Pancreas (tissue), 10 donors: ENCODE data around the gene PAGE2B. TPM values are rescaled to one million over a fixed set of nuclear protein-coding genes. Genes with fewer than 3 reads are reported as not detected.
"Not testable (repeated sequence)": the region's sequence is repeated elsewhere in the genome, so short reads cannot be mapped to it uniquely, and the experiment has no call there.

Experiments used
- ATAC-seq, 4 donors: fragments of 200-7000 bp; cut with Tn5 transposase; one replicate each; pipeline versions ENCODE4 v1.8.0 to v1.9.1; 2020; ENCODE audit warnings: mild to moderate bottlenecking in 4 of 4, moderate library complexity in 4 of 4
- DNase-seq, 6 donors: peaks; one replicate each; pipeline ENCODE4 v3.0.0-alpha.2; 2020
- FAIRE-seq: peaks from 2 replicates; lab custom pipeline; 2012; peaks lifted over from hg19 to GRCh38; lab: Jason Lieb, UNC
- H3K27ac ChIP-seq, 4 donors: fragments of 200-600 bp; sonication (generic); 1 replicate in 3 of 4; 2 replicates in 1 of 4; pipeline versions ENCODE4 v1.5.0 to v1.8.0; 2020
- H3K27me3 ChIP-seq, 4 donors: fragments of 200-600 bp; one replicate each; pipeline ENCODE4 v1.8.0; 2021
- H3K36me3 ChIP-seq, 3 donors: fragments of 200-600 bp; sonication (generic) in 1 of 3; one replicate each; pipeline versions ENCODE4 v1.5.0 to v1.8.0; 2020 to 2021
- H3K4me1 ChIP-seq, 3 donors: fragments of 200-600 bp; one replicate each; pipeline ENCODE4 v1.8.0; 2021
- H3K4me3 ChIP-seq, 4 donors: fragments of 200-600 bp; sonication (generic) in 2 of 4; one replicate each; pipeline versions ENCODE4 v1.5.0 to v1.8.0; 2020 to 2021
- H3K9me3 ChIP-seq, 4 donors: fragments of 200-600 bp; one replicate each; pipeline ENCODE4 v1.8.0; 2021
- CTCF ChIP-seq, 4 donors: fragments of 200-600 bp; sonication (generic) in 3 of 4; IDR thresholded peaks; one replicate each; pipeline versions ENCODE4 v1.5.0 to v1.8.0; 2021; ENCODE audit warnings: antibody characterized with exemption in 4 of 4
- WGBS, 2 donors: extraction: QIAGEN DNeasy Blood & Tissue Kit; methylation state at CpG; one replicate each; pipeline ENCODE4 v1.1.7; 2013; 5-methylcytosine and 5-hydroxymethylcytosine counted together
- intact Hi-C, 3 donors: fragments of 100-400 bp; cut with DNase I; formaldehyde crosslinking; loops; one replicate each; pipeline versions ENCODE4 v1.11.1 to v1.14.2; 2022
- polyA plus RNA-seq, 2 donors: library from polyadenylated mRNA; stranded (reverse); fragments of 200-250 nt; gene quantifications; one replicate each; pipeline ENCODE4 v1.2.3, GENCODE V29; 2013
- total RNA-seq, 6 donors: library from RNA; stranded (reverse); fragmentation: NEBNext Ultra II Directional in 4 of 6; extraction: Animal tissue kit (Norgen Biotek cat#: 25700) in 4 of 6; gene quantifications; one replicate each; pipeline versions ENCODE4 v1.2.1 to v1.2.4, GENCODE V29; 2021 to 2023
- donor health status: healthy with polysubstance abuse.
- donor health status: DM: no; HTN: no; CAD: no; lungs with moderate emphysema.
- donor health status: DM: no; HTN: no; CAD: no.
- donor health status: control.
- donor health status: control.
- donor health status: Bipolar disorder and iron deficiency.
- donor health status: DM: yes; HTN: yes; CAD: no.
- donor health status: DM: no; HTN: no; CAD: no.
- donor health status: DM: no; HTN: no; CAD: no.
- donor health status: DM: yes; HTN: yes; CAD: no.

The PAGE2B gene
- total and polyA plus RNA-seq, 8 donors = 0.54 TPM; not detected in 7

GRCh38 chrX:55107262-55107661 lies 32.4 kb downstream of the PAGE2B start:
- FAIRE-seq = no peak
- H3K4me3 ChIP-seq = no peak overlapping the region
- no peak for TF ChIP-seq CTCF (IDR thresholded peaks at IDR 0.05)
- no peak for ATAC-seq
- DNase-seq = no peak
- H3K9me3 ChIP-seq = no peaks in the 10 kb centered on the region
- H3K36me3 ChIP-seq = no peaks in the 10 kb centered on the region
- intact Hi-C loops = no loop called here
- H3K27me3 ChIP-seq = peaks cover 0 to 5% (median 0%) of the 10 kb centered on the region in 4 donors
- H3K27ac ChIP-seq = no peak overlapping the region
- H3K4me1 ChIP-seq = no peaks in the 10 kb centered on the region

DNA sequence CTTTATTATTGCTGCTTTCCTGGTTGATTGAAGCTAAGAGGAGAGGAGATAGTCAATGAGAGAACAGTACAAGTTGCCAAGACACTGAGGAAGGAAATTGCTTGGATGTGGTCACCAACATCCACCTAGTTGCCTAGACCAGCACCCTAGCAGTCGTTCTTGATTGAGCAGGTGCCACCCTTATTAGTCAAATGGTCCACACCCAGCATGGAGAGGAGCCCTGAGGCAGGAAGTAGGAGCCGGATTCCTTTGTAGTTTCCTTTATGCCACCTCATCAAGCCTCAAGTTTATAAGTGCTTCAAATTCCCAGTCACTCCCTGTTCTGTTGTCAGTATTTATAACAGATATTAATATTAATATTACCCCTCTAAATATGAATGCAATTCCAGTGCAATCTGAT lies 33.1 kb downstream of the PAGE2B start:
- ATAC-seq (no peak), FAIRE-seq (no peak), DNase-seq (no peak)
- H3K27me3 ChIP-seq = peaks cover 0 to 5% (median 0%) of the 10 kb centered on the region in 4 donors
- no peaks in the 10 kb centered on the region for H3K9me3 ChIP-seq
- H3K4me3 ChIP-seq = no peak overlapping the region
- WGBS, 2 donors = 48 to 52% methylated on average over 2 of the region's 2 CpGs
- no peaks in the 10 kb centered on the region for H3K36me3 ChIP-seq
- no peak overlapping the region for H3K27ac ChIP-seq
- intact Hi-C loops = no loop called here
- no peak for TF ChIP-seq CTCF (IDR thresholded peaks at IDR 0.05)
- no peaks in the 10 kb centered on the region for H3K4me1 ChIP-seq

DNA sequence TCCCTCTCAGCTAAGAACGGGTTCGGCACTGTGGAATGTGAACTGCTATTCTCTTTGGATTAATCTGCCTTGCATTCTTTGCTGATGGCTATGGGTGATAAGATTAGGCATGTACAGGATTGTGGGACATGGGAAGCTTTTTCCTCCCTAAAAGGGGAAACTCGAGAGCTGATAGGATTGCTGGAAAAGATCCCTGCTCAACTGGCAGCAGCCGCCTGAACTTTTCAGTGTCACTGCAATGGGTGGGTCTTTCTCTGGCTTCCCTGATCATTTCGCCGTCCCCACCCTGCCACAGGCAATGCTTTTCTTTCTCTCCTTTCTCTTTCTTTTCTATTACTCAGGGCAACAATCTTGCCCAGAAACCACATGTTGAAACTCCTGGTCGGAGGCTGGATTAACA lies 34.5 kb downstream of the PAGE2B start:
- no peaks in the 10 kb centered on the region for H3K36me3 ChIP-seq
- no peak for TF ChIP-seq CTCF (IDR thresholded peaks at IDR 0.05)
- no peak overlapping the region for H3K4me3 ChIP-seq
- WGBS, 2 donors = 41 to 50% methylated on average over 6 to 7 of the region's 7 CpGs
- intact Hi-C loops = no loop called here
- no peaks in the 10 kb centered on the region for H3K4me1 ChIP-seq
- DNase-seq (peak in 1 of 6 donors; percentile 1), ATAC-seq (peak in 1 of 4 donors; percentile 47), FAIRE-seq (no peak)
- H3K9me3 ChIP-seq = no peaks in the 10 kb centered on the region
- no peak overlapping the region for H3K27ac ChIP-seq
- peaks cover 0 to 5% (median 0%) of the 10 kb centered on the region in 4 donors for H3K27me3 ChIP-seq

DNA sequence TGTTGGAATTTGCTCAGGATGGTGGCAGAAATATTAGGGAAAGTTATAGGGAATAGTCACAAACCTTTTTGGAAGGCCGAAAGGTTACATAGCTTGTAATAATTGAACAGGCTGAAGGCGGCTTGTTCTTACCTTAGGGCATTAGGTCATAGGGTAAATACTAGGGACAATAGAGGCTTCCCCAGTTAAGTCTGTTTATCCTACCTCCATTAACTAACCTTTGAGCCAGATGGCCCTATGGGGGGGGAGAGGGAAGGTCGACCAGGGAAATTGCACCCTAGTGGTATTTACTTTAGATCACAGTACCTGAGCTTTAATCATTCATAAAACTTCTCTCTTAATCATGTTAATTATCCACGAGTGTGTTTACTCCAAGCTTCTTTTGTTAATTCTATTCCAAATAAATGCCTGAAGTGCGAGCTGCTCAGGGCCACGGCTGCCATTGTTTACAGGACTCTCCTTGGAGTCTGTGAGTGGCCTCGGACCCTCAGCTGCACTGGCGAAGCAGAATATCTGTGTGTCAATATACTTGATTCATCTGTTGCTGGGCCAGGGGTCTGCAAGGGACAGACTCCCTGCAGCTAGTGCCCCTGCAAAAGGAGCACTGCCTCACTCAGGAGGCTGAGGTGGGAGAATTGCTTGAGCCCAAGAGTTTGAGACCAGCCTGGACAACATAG lies 36.9 kb downstream of the PAGE2B start:
- H3K4me3 ChIP-seq = no peak overlapping the region
- no peaks in the 10 kb centered on the region for H3K4me1 ChIP-seq
- H3K27me3 ChIP-seq = peaks cover 0 to 5% (median 0%) of the 10 kb centered on the region in 4 donors
- 41% methylated on average over 8 of the region's 8 CpGs for WGBS, 2 donors
- ATAC-seq = no peak
- no peak for DNase-seq
- intact Hi-C loops = no loop called here
- no peak for TF ChIP-seq CTCF (IDR thresholded peaks at IDR 0.05)
- H3K27ac ChIP-seq = no peak overlapping the region
- FAIRE-seq = no peak
- H3K9me3 ChIP-seq = no peaks in the 10 kb centered on the region
- H3K36me3 ChIP-seq = no peaks in the 10 kb centered on the region

GRCh38 chrX:55116589-55116988 lies 41.8 kb downstream of the PAGE2B start:
- H3K36me3 ChIP-seq, intact Hi-C loops, FAIRE-seq, H3K27me3 ChIP-seq, DNase-seq, H3K9me3 ChIP-seq, H3K27ac ChIP-seq, H3K4me1 ChIP-seq, H3K4me3 ChIP-seq, ATAC-seq: not testable (repeated sequence)
- WGBS, 2 donors = 48 to 60% methylated on average over 7 of the region's 7 CpGs
